Testis (tissue), 2 donors: ENCODE data around the gene SERPINA1.

Experiments used
- POLR2A ChIP-seq: fragments of 450-650 bp; IDR thresholded peaks from one replicate; pipeline ENCODE4 v1.6.1; 2017; ENCODE audit warnings: antibody characterized with exemption, mild to moderate bottlenecking, moderate library complexity
- TF ChIP-seq, protein P1 (sequence below), 3 experiments: fragments of 450-650 bp in 2 of 3; fragments of 200-600 bp in 1 of 3; sonication (generic) in 1 of 3; IDR thresholded peaks; one replicate each; pipeline ENCODE4 v1.5.1; 2016 to 2019; ENCODE audit warnings: antibody characterized with exemption in 3 of 3, mild to moderate bottlenecking in 2 of 3, moderate library complexity in 1 of 3

DNA sequence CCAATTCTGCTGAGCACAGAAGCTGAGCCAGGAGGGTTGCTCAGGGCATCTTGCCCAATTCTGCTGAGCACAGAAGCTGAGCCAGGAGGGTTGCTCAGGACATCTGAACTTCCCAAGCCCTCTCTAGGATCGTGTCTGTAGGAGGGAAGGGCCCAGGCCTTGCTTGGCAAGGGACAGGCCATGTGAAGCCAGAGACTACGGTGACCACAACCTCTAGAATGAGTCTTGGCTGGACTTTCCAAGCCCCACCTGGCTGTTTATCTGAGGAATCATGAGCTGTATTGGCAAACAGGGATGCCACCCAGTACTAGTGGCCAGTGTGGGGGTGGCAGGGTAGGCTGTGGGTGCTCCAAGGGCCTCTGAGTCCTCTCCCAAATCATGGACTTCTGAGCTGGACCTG, 57.5 kb downstream of the SERPINA1 start:
- TF ChIP-seq, protein P1, sequence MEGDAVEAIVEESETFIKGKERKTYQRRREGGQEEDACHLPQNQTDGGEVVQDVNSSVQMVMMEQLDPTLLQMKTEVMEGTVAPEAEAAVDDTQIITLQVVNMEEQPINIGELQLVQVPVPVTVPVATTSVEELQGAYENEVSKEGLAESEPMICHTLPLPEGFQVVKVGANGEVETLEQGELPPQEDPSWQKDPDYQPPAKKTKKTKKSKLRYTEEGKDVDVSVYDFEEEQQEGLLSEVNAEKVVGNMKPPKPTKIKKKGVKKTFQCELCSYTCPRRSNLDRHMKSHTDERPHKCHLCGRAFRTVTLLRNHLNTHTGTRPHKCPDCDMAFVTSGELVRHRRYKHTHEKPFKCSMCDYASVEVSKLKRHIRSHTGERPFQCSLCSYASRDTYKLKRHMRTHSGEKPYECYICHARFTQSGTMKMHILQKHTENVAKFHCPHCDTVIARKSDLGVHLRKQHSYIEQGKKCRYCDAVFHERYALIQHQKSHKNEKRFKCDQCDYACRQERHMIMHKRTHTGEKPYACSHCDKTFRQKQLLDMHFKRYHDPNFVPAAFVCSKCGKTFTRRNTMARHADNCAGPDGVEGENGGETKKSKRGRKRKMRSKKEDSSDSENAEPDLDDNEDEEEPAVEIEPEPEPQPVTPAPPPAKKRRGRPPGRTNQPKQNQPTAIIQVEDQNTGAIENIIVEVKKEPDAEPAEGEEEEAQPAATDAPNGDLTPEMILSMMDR (IDR thresholded peaks at IDR 0.05) = no peak
- no peak for TF ChIP-seq POLR2A
